Skin of body (tissue), 1 donor: Measurements from ENCODE around the gene HAND1. TPM values are rescaled to one million over a fixed set of nuclear protein-coding genes. Genes with fewer than 3 reads are reported as not detected.

Source experiments
- total RNA-seq: library from RNA; depleted of rRNA; stranded (reverse); fragments of >200 nt; gene quantifications from one replicate; pipeline ENCODE4 v1.2.3, GENCODE V29; 2014

HAND1 gene
- total RNA-seq, 1 donor from 2014 or later: not detected

Other genes with a start within 250 kb of the HAND1 start
- 15.0 TPM for gene SAP30L, start 32.2 kb downstream of the HAND1 start, total RNA-seq